AG04450 (cell line): ENCODE measurements around the gene RNF17. TPM values are rescaled to one million over a fixed set of nuclear protein-coding genes. Genes with fewer than 3 reads are reported as not detected.

Source experiments
- CTCF ChIA-PET: fragments of 300-600, 350-600 bp; formaldehyde crosslinking; extraction: SDS; loops from one replicate; lab custom pipeline; 2022; ENCODE audit warnings: antibody characterized with exemption, inconsistent platforms; lab: Charles Lee
- POLR2A ChIA-PET: fragments of 350-600 bp; formaldehyde crosslinking; extraction: SDS; loops from one replicate; lab custom pipeline; 2021; ENCODE audit warnings: antibody characterized with exemption, inconsistent platforms; lab: Yijun Ruan, JAX
- DNase-seq: peaks from one replicate; pipeline ENCODE4 v3.0.0-alpha.2; 2011; ENCODE audit warnings: low read depth, low spot score
- H3K27ac ChIP-seq: one replicate; pipeline ENCODE4 v1.5.1; 2012; ENCODE audit warnings: low read depth, low read length, control low read depth
- H3K27me3 ChIP-seq: one replicate; pipeline ENCODE4 v1.6.0; 2012; ENCODE audit warnings: low read length; ENCODE audit not compliant: control insufficient read depth, insufficient read depth
- H3K4me3 ChIP-seq: 2 replicates; pipeline ENCODE4 v1.5.1; 2011; ENCODE audit warnings: mild to moderate bottlenecking, low read depth, low read length, control low read depth
- H3K9me3 ChIP-seq: 2 replicates; pipeline ENCODE4 v1.5.1; 2012; ENCODE audit warnings: low read length; ENCODE audit not compliant: control insufficient read depth, insufficient read depth
- polyA plus RNA-seq: library from polyadenylated mRNA; depleted of rRNA; stranded (reverse); fragments of >200 nt; gene quantifications from 2 replicates; pipeline ENCODE4 v1.2.3, GENCODE V29; 2011
- TF ChIP-seq, protein P1 (sequence below): IDR thresholded peaks from 2 replicates; pipeline ENCODE4 v1.5.1; 2011; ENCODE audit warnings: low read depth, low read length, control low read depth, inconsistent platforms

RNF17 gene
- polyA plus RNA-seq, 1 experiment = 0.05 TPM

GRCh38 chr13:24718192-24718965, 45.6 kb upstream of the RNF17 start:
- Histone ChIP-seq H3K27me3 (peaks cover 5% of the 10 kb centered on the region), H3K27ac (no peak overlapping the region), H3K4me3 (no peak overlapping the region), H3K9me3 (no peaks in the 10 kb centered on the region)
- CTCF ChIA-PET = no interaction called here
- TF ChIP-seq, protein P1, sequence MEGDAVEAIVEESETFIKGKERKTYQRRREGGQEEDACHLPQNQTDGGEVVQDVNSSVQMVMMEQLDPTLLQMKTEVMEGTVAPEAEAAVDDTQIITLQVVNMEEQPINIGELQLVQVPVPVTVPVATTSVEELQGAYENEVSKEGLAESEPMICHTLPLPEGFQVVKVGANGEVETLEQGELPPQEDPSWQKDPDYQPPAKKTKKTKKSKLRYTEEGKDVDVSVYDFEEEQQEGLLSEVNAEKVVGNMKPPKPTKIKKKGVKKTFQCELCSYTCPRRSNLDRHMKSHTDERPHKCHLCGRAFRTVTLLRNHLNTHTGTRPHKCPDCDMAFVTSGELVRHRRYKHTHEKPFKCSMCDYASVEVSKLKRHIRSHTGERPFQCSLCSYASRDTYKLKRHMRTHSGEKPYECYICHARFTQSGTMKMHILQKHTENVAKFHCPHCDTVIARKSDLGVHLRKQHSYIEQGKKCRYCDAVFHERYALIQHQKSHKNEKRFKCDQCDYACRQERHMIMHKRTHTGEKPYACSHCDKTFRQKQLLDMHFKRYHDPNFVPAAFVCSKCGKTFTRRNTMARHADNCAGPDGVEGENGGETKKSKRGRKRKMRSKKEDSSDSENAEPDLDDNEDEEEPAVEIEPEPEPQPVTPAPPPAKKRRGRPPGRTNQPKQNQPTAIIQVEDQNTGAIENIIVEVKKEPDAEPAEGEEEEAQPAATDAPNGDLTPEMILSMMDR = no peak
- POLR2A ChIA-PET = no interaction called here
- DNase-seq = no peak

DNA sequence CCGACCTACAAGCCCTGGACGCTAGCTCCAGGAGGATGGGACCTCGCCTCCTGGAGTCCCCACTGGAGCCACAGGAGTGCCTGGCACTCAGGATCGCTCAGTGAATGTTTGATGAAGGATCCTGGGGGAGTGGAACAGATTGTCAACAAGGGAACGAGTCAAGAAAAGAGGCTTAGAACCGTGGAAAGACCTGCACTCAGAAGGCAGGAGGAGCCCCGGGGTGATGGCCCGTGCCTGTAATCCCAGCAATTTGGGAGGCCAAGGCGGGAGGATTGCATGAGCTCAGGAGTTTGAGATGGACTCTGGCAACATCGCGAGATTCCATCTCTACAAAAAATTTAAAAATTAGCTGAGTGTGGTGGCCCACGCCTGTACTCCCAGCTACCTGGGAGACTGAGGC, 44.8 kb upstream of the RNF17 start:
- Histone ChIP-seq H3K4me3 (no peak overlapping the region), H3K9me3 (no peaks in the 10 kb centered on the region), H3K27ac (no peak overlapping the region), H3K27me3 (peaks cover 5% of the 10 kb centered on the region)
- TF ChIP-seq, protein P1 = no peak
- CTCF ChIA-PET = interaction anchor here (1.0 kb wide), 1 partner anchor 8 kb away, joined by 4 read pairs; no protein-coding TSS in a partner anchor
- POLR2A ChIA-PET = no interaction called here
- DNase-seq = no peak

DNA sequence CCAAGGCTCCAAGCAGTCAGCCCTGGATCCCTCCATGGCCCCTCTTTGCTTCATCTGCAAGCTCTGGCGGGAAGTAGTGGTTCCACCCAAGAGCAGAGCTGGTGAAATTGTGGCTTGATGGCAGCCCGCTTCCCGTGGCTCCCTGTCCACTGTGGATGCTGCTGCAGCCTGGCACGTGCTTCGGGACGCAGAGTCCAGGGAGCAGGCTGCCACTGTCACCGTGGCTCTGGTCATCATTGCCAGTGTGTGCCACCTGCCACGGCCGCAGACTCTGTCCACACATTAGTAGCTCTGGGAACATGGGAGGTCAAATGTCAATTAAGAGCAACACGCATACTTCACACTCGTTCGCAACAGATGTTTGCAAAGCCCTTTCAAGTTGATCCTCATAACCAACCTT, 40.8 kb upstream of the RNF17 start:
- no peaks in the 10 kb centered on the region for H3K9me3 ChIP-seq
- H3K4me3 ChIP-seq = no peak overlapping the region
- CTCF ChIA-PET = interaction anchor here (1.6 kb wide), 1 partner anchor 118 kb away, joined by 4 read pairs; no protein-coding TSS in a partner anchor
- no peak for DNase-seq
- TF ChIP-seq, protein P1 = no peak
- H3K27ac ChIP-seq = no peak overlapping the region
- peaks cover 7% of the 10 kb centered on the region for H3K27me3 ChIP-seq
- POLR2A ChIA-PET = interaction anchor here (0.6 kb wide), 1 partner anchor 113 kb away, joined by 3 read pairs; no protein-coding TSS in a partner anchor

- Histone ChIP-seq H3K27ac (no peak overlapping the region), H3K27me3 (peaks cover 7% of the 10 kb centered on the region), H3K4me3 (no peak overlapping the region), H3K9me3 (no peaks in the 10 kb centered on the region)
- ChIA-PET POLR2A (no interaction called here), CTCF (interaction anchor here (1.0 to 1.6 kb wide), 2 partner anchors 31 to 119 kb away, joined by 3 to 6 read pairs; no protein-coding TSS in a partner anchor)
- TF ChIP-seq, protein P1 = no peak
- DNase-seq = no peak
Measured at GRCh38 chr13:24724714-24725113, 39.3 kb upstream of the RNF17 start.

- CTCF ChIA-PET = interaction anchor here (1.0 to 1.6 kb wide), 3 partner anchors 31 to 242 kb away, joined by 3 to 6 read pairs (median 3); no protein-coding TSS in a partner anchor
- TF ChIP-seq, protein P1 = no peak
Measured at GRCh38 chr13:24725379-24725778, 38.6 kb upstream of the RNF17 start.

More at GRCh38 chr13:24725379-24725778, 38.6 kb upstream of the RNF17 start:
- no peak overlapping the region for H3K4me3 ChIP-seq
- POLR2A ChIA-PET = no interaction called here
- no peak for DNase-seq
- peaks cover 7% of the 10 kb centered on the region for H3K27me3 ChIP-seq
- no peak overlapping the region for H3K27ac ChIP-seq
- H3K9me3 ChIP-seq = no peaks in the 10 kb centered on the region
